HG02970 (cell line): Measurements from ENCODE around the gene THPO.
"Not testable (repeated sequence)": the region's sequence is repeated elsewhere in the genome, so short reads cannot be mapped to it uniquely, and the experiment has no call there.

ENCODE experiments used
- ATAC-seq: cut with Tn5 transposase; IDR thresholded peaks from one replicate; pipeline ENCODE4 v1.9.1; 2021; ENCODE audit warnings: mild to moderate bottlenecking, moderate library complexity, moderate number of reproducible peaks; ENCODE audit not compliant: unreplicated experiment, low FRiP score

Gene THPO

DNA sequence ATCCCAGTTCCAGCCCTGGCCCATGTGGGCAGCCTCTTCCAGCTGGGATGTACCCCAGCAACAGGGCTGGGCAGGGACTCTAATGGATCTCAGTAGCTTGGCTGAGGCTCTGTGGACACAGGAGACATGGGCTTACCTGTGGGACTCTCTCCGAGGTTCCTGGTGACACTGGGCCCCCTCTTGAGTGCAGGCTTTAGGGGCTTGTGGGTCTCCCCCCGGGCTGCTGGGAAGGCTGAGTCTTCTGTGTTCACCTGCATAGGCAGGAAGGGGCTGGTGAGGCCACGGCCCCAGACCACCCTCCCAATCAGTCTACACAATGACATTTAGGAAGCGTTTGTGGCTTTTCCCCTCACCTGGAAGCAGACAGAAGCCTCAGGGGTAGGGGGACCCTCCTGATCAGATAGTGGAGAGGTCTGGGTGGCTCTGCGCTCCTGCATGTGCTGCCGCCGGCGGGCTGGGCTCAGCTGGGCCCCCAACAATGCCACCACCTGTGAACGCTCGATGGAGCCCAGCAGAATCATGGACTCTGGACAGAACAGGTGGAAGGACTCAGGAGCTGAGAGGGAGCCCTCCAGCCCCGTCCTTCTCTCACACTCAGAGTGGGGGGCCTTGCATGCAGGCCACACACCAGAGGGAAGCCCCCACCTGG, 25.0 kb downstream of the THPO start:
- ATAC-seq = no peak

DNA sequence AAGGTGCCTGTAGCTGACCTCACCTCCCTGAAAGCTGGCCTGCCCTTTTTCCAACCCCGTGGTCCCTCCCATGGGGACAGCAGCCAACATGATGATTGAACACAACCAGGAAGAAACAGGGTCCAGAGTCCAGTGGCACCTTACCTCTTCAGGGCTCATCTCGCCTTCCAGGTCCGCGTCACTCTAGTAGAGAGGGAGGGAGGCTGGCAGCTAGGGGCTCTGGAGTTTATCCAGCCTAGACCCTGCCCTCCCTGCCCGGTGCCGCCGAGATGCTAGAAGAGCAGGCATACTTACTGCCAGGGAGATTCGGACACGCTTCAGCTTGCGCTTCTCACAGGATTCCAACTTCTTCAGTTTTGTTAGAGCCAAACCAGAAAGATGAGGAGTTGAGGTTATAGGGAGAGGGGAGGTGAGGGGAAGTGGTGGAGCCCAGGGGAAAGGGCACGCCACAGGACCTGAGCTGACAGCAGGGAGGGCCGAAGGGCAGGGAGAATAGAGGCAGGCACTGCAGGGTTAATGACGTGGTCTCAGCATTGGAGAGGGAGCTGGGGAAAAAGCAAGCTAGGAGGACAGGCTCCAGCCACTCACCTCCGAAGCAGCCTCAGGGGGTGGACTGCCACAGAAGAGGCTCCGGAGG, 25.7 kb downstream of the THPO start:
- ATAC-seq = no peak

DNA sequence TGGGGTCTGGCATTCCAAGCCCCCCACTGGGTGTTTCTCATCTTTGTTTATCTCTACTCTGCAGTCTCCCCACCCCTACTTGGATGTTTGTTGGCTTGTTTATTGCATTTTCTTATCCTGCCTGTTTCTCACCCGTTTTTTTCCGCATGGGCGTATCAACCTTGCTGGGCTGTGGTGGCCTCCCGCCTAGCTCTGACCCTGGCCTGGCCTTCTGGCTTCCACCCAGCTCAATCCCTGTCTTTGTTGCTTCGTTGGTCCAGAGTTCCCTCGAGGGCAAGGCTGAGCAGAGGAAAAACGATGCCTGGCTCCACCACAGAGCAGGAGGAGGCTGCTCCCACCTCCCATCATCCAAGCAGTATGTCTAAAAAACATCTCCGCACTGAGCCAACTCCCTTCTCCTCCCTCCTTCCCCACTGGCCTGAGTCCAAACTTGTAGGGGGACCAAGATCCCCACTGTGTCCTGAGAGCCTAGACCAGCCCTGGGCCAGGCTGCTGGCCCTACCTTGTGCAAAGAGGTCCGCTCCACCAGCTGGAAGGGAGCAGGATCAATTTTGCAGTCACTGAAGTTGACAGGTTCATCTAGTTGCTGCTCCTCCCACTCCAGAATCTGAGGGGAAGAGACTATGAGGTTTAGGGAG, 26.4 kb downstream of the THPO start:
- no peak for ATAC-seq

DNA sequence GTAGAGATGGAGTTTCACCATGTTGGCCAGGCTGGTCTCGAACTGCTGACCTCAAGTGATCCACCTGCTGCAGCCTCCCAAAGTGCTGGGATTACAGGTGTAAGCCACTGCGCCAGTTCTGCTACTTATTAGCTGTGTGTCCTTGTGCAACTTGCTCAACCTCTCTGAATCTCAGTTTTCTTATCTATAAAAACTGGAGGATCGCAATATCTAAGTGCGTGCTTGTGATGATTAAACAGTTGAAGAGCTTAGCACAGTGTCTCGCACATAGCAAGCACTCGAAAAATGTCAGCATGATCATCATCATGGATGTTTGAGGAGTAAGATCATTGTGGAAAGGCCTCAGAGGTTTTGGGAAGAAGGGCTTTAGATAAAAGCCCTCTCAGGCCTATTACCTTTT, 27.4 kb downstream of the THPO start:
- no peak for ATAC-seq

DNA sequence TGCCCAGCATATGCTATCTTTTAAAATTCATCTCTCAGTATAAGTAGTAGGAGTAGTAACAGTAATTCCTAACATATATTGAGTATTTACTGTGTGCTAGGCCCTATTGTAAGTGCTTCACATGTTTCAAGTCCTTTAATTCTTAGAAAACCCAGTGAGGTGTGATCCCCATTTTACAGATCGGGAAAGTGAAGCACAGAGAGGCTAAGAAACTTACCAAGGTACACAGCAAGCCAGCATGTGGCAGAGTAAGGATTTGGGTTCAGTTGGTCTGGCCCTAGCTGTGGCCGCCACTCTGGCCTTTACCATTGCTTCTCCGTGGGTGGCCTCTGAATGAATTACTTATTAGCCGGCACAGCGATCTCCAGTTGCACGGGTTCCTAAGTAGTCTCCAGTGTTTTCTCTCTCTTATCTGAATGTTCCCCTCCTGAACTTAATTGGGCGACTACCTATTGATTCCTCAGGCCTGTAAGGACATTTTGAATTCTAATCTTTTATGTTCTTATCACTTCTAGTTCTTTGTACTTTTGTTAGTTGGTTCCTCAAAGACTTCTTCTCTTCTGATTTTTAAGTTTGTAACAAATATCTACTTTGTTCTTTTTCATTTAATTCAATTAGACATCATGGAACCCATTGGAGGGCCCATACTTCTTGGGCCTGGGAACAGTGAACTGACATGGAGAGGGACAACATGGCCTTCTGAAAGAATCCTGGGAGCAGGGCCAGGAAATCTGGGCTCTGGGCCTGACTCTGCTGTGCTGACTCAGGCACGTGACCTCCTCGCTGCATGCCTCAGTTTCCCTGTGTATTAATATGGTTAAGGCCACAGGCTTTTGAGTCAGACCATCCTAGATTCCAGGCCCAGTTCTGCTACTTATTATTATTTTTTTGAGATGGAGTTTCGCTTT, 28.2 kb downstream of the THPO start:
- ATAC-seq = no peak

DNA sequence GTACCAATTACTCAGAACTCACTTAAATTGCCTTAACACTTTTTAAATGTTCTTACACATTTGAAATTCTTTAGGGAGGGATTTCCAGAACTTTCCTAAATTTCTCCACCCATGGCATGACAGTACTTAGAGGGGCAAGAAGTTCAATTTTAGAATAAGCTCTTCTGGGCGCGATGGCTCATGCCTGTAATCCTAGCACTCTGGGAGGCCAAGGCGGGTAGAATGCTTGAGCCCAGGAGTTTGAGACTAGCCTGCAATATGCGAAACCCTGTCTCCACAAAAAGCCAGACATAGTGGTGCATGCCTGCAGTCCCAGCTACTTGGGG, 30.0 kb downstream of the THPO start:
- no peak for ATAC-seq

DNA sequence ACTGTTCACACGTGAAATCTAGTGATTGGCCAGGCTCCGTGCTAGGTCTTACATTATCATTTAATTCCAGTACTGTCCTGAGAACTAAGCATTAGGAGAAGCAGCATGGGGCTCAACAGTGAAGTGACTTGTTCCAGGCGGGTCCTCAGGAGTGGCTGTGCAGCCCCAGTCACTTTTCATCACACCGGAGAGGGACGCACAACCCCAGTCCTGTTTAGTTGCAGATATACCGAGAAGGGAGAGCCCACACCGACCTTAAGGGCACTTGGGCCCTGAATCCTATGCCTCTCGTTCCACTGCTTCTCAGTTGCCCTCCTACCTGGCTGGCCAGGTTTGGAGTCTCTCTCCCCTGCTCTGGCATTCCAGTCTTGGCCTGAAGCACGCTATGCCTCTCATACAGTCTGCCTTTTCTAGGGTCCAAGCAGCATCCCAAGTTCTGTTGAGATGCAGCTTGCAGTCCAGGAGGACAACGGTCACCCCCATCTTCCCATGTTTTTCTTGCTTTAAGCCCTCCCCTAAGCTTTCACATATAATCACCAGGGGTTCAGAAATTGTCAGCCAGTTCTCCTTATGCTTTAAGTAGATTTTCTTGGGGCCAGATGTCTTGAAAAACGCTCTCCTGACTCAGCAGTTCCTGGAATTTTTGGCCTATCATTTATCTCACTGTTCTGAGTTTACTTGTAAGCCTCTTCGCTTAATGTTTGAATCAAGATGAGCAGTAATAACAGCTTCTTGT, 30.5 kb downstream of the THPO start:
- no peak for ATAC-seq

DNA sequence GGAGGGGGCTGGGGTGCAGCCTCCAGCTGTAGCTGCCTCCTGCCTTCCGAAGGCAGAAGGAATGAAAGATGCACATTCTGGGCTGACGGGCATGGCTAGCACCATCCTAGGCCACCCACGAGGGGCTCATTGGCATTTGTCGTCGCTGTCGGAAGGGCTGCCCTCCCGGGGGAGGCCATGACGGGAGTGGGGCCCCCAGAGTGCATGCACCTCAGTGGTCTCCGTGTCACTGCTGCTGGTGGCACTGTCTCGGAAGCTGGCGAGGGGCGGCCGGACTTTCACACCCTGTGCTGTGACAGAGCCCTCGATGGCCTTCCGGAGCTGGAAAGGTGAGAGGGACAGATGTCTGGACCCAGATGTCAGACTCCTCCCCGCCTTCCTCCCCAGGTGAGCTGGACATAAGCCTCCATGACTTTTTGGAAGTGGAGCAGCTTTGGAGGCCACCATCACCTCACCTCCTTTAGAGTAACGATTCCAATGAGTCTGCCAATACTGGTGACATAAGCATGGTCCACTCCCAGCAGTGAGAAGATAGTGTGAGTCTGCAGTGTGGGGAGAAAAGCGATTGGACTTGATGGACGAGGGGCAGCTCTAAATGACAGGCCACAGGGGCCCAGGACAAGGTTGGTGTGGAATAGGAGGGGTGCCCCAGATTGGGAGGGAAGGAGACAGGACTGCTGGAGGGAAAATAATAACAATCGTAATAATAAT, 31.4 kb downstream of the THPO start:
- ATAC-seq = no peak

DNA sequence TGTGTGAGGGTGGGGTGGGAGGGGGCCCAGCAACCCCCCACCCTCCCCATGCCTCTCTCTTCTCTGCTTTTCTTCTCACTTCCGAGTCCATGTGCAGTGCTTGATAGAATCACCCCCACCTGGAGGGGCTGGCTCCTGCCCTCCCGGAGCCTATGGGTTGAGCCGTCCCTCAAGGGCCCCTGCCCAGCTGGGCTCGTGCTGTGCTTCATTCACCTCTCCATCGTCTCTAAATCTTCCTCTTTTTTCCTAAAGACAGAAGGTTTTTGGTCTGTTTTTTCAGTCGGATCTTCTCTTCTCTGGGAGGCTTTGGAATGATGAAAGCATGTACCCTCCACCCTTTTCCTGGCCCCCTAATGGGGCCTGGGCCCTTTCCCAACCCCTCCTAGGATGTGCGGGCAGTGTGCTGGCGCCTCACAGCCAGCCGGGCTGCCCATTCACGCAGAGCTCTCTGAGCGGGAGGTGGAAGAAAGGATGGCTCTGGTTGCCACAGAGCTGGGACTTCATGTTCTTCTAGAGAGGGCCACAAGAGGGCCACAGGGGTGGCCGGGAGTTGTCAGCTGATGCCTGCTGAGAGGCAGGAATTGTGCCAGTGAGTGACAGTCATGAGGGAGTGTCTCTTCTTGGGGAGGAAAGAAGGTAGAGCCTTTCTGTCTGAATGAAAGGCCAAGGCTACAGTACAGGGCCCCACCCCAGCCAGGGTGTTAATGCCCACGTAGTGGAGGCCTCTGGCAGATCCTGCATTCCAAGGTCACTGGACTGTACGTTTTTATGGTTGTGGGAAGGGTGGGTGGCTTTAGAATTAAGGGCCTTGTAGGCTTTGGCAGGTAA, 32.5 kb downstream of the THPO start:
- ATAC-seq = no peak

DNA sequence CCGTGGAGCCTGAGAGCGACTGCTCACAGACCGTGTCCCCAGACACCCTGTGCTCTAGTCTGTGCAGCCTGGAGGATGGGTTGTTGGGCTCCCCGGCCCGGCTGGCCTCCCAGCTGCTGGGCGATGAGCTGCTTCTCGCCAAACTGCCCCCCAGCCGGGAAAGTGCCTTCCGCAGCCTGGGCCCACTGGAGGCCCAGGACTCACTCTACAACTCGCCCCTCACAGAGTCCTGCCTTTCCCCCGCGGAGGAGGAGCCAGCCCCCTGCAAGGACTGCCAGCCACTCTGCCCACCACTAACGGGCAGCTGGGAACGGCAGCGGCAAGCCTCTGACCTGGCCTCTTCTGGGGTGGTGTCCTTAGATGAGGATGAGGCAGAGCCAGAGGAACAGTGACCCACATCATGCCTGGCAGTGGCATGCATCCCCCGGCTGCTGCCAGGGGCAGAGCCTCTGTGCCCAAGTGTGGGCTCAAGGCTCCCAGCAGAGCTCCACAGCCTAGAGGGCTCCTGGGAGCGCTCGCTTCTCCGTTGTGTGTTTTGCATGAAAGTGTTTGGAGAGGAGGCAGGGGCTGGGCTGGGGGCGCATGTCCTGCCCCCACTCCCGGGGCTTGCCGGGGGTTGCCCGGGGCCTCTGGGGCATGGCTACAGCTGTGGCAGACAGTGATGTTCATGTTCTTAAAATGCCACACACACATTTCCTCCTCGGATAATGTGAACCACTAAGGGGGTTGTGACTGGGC, 33.3 kb downstream of the THPO start:
- ATAC-seq = no peak

DNA sequence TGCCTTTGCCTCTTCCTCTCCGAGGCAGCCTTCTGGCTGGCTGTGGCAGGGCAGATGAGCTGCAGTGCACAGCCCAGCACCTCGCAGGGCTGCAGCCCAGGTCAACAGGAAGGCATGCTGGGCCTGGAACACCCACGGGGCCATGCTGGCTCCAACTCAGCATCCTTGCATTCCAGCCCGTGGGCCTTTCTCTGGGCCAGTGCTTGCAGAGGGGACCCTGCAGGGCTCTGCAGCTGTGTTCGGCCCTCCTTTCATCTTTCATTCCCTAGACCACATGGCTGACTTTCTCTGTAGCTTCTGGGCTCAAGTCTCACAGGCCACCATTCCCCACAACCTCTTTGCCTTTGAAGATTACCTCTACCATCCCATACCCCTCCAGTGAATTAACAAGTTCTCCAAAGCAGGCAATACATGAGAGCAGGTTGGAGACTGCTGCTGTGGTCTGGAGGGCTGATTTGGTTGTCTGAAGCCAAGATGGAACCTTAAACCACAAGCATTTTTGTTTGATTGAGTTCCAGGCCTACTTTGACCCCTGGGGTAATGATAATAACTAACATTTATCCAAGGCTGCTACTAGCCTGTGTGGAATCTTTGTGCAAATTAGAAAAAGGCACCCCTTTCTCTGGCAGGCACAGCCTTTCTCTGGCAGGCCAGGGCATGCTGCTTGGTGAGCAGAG, 34.7 kb downstream of the THPO start:
- no peak for ATAC-seq

DNA sequence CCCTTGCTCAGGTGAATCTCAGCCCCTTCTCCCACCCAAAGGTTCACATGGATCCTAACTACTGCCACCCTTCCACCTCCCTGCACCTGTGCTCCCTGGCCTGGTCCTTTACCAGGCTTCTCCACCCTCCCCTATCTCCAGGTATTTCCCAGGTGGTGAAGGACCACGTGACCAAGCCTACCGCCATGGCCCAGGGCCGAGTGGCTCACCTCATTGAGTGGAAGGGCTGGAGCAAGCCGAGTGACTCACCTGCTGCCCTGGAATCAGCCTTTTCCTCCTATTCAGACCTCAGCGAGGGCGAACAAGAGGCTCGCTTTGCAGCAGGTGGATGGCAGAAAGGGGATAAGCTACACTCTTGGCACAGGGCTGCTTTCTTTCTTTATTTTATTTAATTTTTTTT, 36.1 kb downstream of the THPO start:
- ATAC-seq = no peak

DNA sequence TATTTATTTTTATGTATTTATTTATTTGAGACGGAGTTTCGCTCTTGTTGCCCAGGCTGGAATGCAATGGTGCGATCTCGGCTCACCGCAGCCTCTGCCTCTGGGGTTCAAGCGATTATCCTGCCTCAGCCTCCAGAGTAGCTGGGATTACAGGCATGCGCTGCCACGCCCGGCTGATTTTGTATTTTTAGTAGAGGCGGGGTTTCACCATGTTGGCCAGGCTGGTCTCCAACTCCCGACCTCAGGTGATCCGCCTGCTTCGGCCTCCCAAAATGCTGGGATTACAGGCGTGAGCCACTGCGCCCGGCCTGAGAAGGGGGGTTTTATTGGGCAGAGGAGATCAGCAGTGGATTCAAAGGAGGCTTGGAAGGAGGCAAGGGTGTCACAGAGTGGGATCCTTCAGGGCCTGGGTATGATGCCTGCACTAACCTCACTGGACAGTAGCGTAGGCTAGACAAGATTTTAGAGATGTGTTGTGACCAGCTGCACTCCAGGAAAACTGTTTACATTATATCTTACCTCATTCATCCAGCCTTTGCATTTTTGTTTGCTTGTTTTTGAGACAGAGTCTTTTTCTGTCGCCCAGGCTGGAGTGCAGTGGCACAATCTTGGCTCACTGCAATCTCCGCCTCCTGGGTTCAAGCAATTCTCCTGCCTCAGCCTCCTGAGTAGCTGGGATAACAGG, 38.4 kb downstream of the THPO start:
- ATAC-seq = not testable (repeated sequence)

DNA sequence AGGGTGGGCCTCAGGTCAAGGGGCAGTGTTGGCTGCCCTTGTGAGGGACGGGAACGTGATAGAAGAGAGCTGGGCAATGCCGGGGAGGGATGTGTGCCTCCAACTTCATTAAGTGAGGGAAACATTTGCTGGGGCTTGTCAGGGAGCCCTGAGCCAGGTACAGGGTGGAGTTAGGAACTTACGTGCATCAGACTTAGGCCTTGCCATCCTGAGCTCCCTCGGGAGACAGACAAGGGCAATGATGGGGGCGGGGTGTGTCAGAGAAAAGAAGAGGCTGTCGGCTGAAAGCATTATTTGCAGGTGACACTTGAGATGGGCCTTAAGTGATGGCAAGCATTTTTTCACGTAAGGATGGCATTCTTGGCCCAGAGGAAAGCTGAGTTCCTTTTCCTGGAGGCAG, 39.0 kb downstream of the THPO start:
- ATAC-seq = no peak

DNA sequence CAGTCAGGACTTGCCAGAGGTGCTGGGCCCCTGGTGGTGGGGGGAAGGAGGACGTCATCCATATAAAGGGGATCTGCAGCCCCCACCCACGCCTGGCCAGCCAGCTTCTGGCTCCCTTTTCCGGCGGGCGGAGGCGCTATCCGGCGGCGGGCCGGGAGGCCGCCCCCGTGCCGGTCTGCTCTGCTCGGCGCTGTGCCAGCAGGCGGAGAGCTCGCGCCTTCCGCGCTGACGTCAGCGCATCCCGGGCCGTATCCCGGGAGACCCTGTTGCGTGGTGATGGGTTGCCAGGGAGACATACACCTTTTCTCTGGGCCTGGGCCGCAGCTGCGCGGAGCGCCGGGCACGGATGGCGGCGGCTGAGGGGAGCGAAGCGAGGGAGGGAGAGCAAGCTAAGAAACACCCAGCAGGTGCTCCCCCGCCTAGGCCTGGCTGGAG, 39.5 kb downstream of the THPO start:
- no peak for ATAC-seq

DNA sequence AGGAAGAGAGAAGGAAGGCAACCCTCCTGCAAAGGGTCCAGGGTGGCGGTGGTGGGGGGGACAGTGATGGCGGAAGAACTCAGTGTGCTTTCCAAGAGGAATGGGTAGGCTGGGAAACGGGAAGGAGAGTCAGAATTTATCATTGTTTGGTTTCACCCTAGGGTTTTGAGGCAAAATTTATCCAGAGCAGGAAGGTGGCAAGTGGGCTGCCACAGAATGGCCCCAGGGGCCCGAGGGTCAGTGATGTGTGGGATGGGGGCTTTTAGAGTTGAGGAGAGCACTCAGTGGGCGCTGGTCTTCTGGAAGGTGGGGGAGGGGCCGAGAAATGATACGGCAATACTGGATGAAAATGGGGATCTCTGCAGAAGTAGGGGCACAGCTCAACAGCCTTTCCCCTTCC, 40.0 kb downstream of the THPO start:
- no peak for ATAC-seq

DNA sequence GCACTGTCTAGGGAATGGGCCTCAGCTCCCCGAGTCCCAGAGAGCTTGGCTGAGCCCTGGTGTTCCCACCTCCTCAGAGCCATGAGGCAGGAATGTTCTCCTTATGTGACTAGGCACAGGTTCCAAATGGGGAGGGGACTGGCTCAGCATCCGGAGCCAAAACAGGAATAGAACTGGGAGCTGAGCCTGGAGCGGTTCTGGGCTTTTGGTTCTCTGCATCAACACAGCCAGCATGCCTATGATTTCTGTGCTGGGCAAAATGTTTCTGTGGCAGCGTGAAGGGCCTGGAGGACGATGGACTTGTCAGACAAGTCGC, 40.6 kb downstream of the THPO start, which contains the start of gene FAM131A:
TSS of gene FAM131A (plus strand) at position 202 of the 316 bp plus-strand sequence. CDS start at position 233, 31 bp downstream.
- no peak for ATAC-seq
